Dendritic cell treated with granulocyte-macrophage colony-stimulating factor and Interleukin-4, amounts not matched to agents 40 ng/mL and 50 ng/mL, for 4 days (primary cell): ENCODE measurements around the gene GLDN.
"Not testable (repeated sequence)": the region's sequence is repeated elsewhere in the genome, so short reads cannot be mapped to it uniquely, and the experiment has no call there.

Experiments used
- H3K27ac Mint-ChIP-seq: one replicate; pipeline ENCODE4 v1.8.0; 2022; ENCODE audit warnings: mild to moderate bottlenecking, mixed read lengths
- H3K27me3 Mint-ChIP-seq: one replicate; pipeline ENCODE4 v1.8.0; 2022; ENCODE audit warnings: mild to moderate bottlenecking, mixed read lengths
- H3K36me3 Mint-ChIP-seq: one replicate; pipeline ENCODE4 v1.8.0; 2022; ENCODE audit warnings: low read depth, mixed read lengths
- H3K4me1 Mint-ChIP-seq: one replicate; pipeline ENCODE4 v1.8.0; 2022; ENCODE audit warnings: low read depth, mixed read lengths
- H3K4me3 Mint-ChIP-seq: one replicate; pipeline ENCODE4 v1.8.0; 2022; ENCODE audit warnings: mild to moderate bottlenecking, moderate library complexity, mixed read lengths
- H3K9me3 Mint-ChIP-seq: one replicate; pipeline ENCODE4 v1.8.0; 2022; ENCODE audit warnings: mixed read lengths
- intact Hi-C: fragments of 100-400 bp; cut with micrococcal nuclease; formaldehyde crosslinking; loops from one replicate; pipeline ENCODE4 v1.15.0; 2022

GLDN gene

GRCh38 chr15:51438526-51438925 lies 97.1 kb downstream of the GLDN start:
- no peak overlapping the region for H3K27ac Mint-ChIP-seq
- no peaks in the 10 kb centered on the region for H3K36me3 Mint-ChIP-seq
- peaks cover 3% of the 10 kb centered on the region for H3K27me3 Mint-ChIP-seq
- peaks cover 18% of the 10 kb centered on the region for H3K9me3 Mint-ChIP-seq
- H3K4me1 Mint-ChIP-seq = no peaks in the 10 kb centered on the region
- no peak overlapping the region for H3K4me3 Mint-ChIP-seq
- intact Hi-C loops = no loop called here

DNA sequence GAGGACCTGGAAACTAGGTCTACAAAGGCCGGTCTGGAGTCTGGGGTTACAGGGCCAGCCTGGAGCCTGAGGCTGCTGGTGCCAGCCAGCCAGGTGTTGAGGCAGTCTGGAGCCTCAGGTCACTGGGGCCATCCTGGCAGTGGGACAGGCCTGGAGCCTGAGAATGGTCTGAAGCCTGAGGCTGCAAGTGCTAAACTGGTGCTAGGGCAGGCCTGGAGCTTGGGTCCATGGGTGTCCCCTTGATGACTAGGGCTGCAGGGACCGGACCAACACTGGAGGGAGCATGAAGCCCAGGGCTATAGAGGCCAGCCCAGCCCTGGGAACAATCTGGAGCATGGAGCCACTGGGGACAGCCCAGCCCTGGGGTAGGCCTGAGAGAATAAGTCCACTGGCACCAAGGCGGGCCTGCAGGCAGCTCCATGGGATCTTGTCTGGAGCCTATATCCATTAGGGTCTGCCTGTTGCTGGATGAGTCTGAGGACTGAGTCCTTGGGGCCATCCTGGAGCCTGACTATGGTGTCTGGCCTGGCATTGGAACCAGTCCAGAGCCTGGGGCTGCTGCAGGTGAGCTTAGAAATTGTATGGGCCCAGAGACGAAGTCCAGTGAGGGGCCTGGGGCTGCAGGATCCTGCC lies 101.9 kb downstream of the GLDN start:
- H3K4me3 Mint-ChIP-seq = no peak overlapping the region
- H3K27me3 Mint-ChIP-seq = no peaks in the 10 kb centered on the region
- H3K4me1 Mint-ChIP-seq = no peaks in the 10 kb centered on the region
- H3K9me3 Mint-ChIP-seq = peaks cover 6% of the 10 kb centered on the region
- intact Hi-C loops = no loop called here
- no peak overlapping the region for H3K27ac Mint-ChIP-seq
- H3K36me3 Mint-ChIP-seq = peaks cover 45% of the 10 kb centered on the region

DNA sequence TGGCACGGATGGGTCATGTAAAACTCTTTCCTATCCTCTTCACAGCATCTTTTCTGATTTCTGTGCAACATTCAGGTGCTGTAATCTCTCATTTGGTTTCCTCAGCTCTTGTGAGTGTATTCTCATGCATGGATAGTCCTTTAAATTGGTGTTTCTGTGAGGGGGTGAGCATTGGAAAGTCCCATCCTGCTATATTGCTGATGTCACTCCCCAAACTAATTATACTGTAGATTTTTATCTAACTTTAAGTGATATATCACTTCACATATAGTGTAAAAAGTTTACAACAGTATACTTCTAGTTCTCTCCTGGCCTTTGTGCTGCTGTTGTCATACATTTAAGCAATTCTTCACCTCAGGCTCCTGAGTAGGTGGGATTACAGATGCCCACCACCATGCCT lies 102.7 kb downstream of the GLDN start:
- H3K27me3 Mint-ChIP-seq = no peaks in the 10 kb centered on the region
- no peak overlapping the region for H3K27ac Mint-ChIP-seq
- H3K36me3 Mint-ChIP-seq = peaks cover 52% of the 10 kb centered on the region
- intact Hi-C loops = no loop called here
- no peaks in the 10 kb centered on the region for H3K4me1 Mint-ChIP-seq
- no peaks in the 10 kb centered on the region for H3K9me3 Mint-ChIP-seq
- H3K4me3 Mint-ChIP-seq = no peak overlapping the region

- intact Hi-C loops = no loop called here
- Mint-ChIP-seq H3K9me3 (no peaks in the 10 kb centered on the region), H3K4me1 (no peaks in the 10 kb centered on the region), H3K4me3 (no peak overlapping the region), H3K36me3 (peaks cover 59% of the 10 kb centered on the region), H3K27me3 (no peaks in the 10 kb centered on the region), H3K27ac (no peak overlapping the region)
Measured at GRCh38 chr15:51444807-51445206, 103.4 kb downstream of the GLDN start.

DNA sequence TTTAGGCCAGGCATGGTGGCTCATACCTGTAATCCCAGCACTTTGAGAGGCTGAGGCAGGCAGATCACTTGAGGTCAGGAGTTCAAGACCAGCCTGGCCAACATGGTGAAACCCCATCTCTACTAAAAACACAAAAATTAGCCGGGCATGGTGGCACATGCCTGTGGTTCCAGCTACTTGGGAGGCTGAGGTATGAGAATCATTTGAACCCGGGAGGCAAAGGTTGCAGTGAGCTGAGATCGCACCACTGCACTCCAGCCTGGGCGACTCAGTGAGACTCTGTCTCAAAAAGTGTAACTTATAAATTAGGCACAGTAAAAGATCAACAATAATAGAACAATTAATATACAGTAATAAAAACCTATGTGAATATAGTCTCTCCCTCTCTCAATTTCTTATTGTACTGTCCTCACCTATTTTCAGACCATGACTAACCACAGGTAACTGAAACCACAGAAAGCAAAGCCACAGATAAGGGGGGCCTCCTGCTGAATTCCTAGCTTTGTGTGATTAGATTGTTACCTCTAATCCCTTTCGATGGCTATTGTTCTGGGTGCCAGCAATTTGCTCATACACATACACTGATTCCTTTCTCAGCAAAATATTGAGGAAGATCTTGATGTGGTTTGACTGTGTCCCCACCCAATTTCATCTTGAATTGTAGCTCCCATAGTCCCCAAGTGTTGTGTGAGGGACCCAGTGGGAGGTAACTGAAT lies 104.7 kb downstream of the GLDN start:
- H3K4me1 Mint-ChIP-seq, H3K9me3 Mint-ChIP-seq, intact Hi-C loops, H3K4me3 Mint-ChIP-seq, H3K27me3 Mint-ChIP-seq, H3K27ac Mint-ChIP-seq: not testable (repeated sequence)
- peaks cover 72% of the 10 kb centered on the region for H3K36me3 Mint-ChIP-seq

DNA sequence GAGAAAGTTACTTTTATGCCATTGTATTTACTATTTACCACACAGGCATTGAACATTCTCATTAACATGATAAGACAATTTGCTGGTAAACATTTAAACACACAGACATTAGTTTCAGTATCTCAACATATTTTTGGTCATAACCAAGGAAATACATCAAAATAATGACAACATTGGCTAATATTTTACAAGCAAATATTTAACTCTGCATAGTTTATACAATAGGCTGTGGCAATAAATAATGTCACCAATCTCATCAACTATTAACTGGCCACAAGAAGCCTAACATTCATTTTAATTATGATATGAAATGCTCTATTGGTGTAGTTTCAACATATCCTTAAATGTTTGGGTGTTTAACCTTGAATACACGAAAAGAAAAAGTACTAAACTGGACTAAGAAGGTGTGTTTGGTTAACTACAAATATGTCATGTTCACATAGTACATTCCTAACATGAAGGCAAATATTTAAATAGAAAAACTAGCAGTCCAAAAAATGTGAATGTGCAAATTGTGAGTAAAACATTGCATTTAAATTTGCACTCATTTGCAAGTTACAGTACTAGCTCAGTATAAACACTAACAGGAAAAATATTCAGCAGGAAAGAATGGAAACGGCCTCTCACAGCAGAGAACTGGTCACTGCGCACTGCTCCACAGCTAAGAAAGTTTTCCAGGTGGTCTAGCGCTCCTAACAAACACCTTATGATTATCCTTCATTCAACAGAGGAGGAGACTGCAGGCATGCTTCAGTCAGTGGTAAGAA lies 106.6 kb downstream of the GLDN start:
- H3K4me3 Mint-ChIP-seq = no peak overlapping the region
- intact Hi-C loops = no loop called here
- H3K27ac Mint-ChIP-seq = no peak overlapping the region
- no peaks in the 10 kb centered on the region for H3K27me3 Mint-ChIP-seq
- no peaks in the 10 kb centered on the region for H3K4me1 Mint-ChIP-seq
- H3K9me3 Mint-ChIP-seq = no peaks in the 10 kb centered on the region
- peaks cover 91% of the 10 kb centered on the region for H3K36me3 Mint-ChIP-seq

DNA sequence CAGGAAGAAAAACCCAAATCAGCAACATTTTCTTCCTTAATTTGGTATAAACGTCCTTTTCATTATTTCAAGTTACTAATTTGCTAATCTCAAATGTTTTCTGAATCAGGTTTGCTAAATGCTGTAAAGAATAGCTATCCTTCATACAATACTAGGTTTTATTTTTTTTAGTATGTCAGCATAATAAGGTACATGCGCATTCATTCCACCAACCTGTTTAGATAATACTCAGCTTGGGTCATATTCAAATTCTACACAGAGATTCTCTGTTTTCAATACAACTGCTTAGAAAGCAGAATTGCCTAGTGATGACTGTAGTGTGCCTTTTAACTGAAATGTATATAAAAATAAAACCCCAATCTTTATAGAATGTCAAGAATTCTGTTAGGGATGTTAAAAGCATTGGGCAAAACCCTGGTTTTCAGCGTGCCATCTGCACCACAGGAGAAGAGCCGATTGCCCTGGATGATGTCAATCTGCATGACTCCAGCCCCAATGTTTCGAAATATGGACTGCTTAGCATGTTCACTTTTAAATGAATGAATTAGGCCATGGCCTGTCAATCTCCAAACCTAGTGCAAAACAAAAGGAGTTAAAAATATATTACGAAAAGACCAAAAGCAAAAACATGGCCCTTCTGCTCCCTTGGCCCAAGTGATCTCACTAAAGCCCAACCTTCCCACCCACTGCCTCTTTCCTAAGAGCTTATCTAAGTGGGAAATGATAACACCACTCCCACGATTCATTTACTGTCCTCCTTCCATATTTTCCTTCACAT lies 107.4 kb downstream of the GLDN start:
- peaks cover 99% of the 10 kb centered on the region for H3K36me3 Mint-ChIP-seq
- no peaks in the 10 kb centered on the region for H3K4me1 Mint-ChIP-seq
- no peaks in the 10 kb centered on the region for H3K27me3 Mint-ChIP-seq
- no peak overlapping the region for H3K27ac Mint-ChIP-seq
- no peak overlapping the region for H3K4me3 Mint-ChIP-seq
- no peaks in the 10 kb centered on the region for H3K9me3 Mint-ChIP-seq
- intact Hi-C loops = no loop called here

DNA sequence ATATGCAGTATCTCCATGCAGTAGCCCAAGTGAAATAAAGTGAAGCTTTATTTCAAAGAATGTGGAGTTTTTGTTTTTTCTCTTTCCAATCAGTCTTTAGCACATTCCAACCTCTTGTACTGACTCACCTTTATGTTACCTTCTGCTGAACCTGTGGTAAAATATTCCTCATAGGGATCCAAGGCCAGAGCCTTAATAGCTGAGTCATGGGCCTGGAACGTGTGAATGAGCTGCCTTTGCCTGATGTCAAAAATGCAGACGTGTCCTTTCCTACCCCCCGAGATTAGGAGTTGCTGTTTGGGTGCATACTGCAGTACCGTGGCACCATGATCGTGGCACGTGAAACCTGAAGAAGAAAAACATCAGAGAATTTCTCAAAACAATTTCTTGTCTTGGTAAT lies 108.5 kb downstream of the GLDN start:
- intact Hi-C loops = no loop called here

More for the DNA sequence above, 108.5 kb downstream of the GLDN start:
- H3K36me3 Mint-ChIP-seq = peaks cover 99% of the 10 kb centered on the region
- H3K27ac Mint-ChIP-seq = no peak overlapping the region
- no peak overlapping the region for H3K4me3 Mint-ChIP-seq
- H3K9me3 Mint-ChIP-seq = no peaks in the 10 kb centered on the region
- H3K4me1 Mint-ChIP-seq = no peaks in the 10 kb centered on the region
- H3K27me3 Mint-ChIP-seq = no peaks in the 10 kb centered on the region
